CD14-positive monocyte (primary cell): ENCODE data around the gene BTBD7. TPM values are rescaled to one million over a fixed set of nuclear protein-coding genes. Genes with fewer than 3 reads are reported as not detected.

Experiments used
- DNase-seq, 3 donors: peaks; one replicate each; pipeline ENCODE4 v3.0.0-alpha.2; 2011 to 2022
- H2AFZ ChIP-seq: 2 replicates; pipeline ENCODE4 v1.6.0; 2012; ENCODE audit warnings: mild to moderate bottlenecking, low read depth, low read length, inconsistent platforms; ENCODE audit not compliant: insufficient read depth, poor library complexity, severe bottlenecking
- H3K27ac ChIP-seq, 2 donors: 1 replicate in 1 of 2; 2 replicates in 1 of 2; pipeline ENCODE4 v1.5.1; 2012 to 2013; ENCODE audit warnings: low read length in 2 of 2, control low read depth in 1 of 2, inconsistent platforms in 1 of 2, low read depth in 1 of 2, mild to moderate bottlenecking in 1 of 2
- H3K27me3 ChIP-seq, 2 donors: one replicate each; pipeline versions ENCODE4 v1.6.0 to v1.6.1; 2011 to 2013; ENCODE audit warnings: low read length in 2 of 2; ENCODE audit not compliant: control insufficient read depth in 2 of 2, insufficient read depth in 2 of 2
- H3K36me3 ChIP-seq, 2 donors: replicated peaks in 1 of 2; 1 replicate in 1 of 2; 2 replicates in 1 of 2; pipeline versions ENCODE4 v1.5.1 to v1.6.1; 2012 to 2013; ENCODE audit warnings: low read length in 2 of 2, control low read depth in 1 of 2, inconsistent platforms in 1 of 2, mild to moderate bottlenecking in 1 of 2; ENCODE audit not compliant: insufficient read depth in 2 of 2, control insufficient read depth in 1 of 2
- H3K4me1 ChIP-seq, 2 donors: 1 replicate in 1 of 2; 2 replicates in 1 of 2; pipeline versions ENCODE4 v1.5.1 to v1.6.1; 2012 to 2013; ENCODE audit warnings: low read length in 2 of 2, control low read depth in 1 of 2, inconsistent platforms in 1 of 2, mild to moderate bottlenecking in 1 of 2, moderate library complexity in 1 of 2; ENCODE audit not compliant: insufficient read depth in 2 of 2, control insufficient read depth in 1 of 2
- H3K4me2 ChIP-seq: replicated peaks from 2 replicates; pipeline ENCODE3; 2012; ENCODE audit warnings: low read length, moderate library complexity, mild to moderate bottlenecking; ENCODE audit not compliant: poor library complexity, severe bottlenecking; ENCODE audit errors: extremely low read depth
- H3K4me3 ChIP-seq, 3 experiments: fragments of 200-600 bp in 1 of 3; sonication (generic) in 1 of 3; replicated peaks in 1 of 3; 1 replicate in 2 of 3; 2 replicates in 1 of 3; pipeline ENCODE4 v1.5.1; 2011 to 2013; ENCODE audit warnings: low read length in 3 of 3, mild to moderate bottlenecking in 3 of 3, control low read depth in 2 of 3, low read depth in 2 of 3, inconsistent platforms in 1 of 3, moderate library complexity in 1 of 3
- H3K79me2 ChIP-seq: 2 replicates; pipeline ENCODE4 v1.6.0; 2012; ENCODE audit warnings: mild to moderate bottlenecking, control low read depth, inconsistent platforms, low read length, moderate library complexity; ENCODE audit not compliant: insufficient read depth
- H3K9ac ChIP-seq: 2 replicates; pipeline ENCODE4 v1.6.0; 2017; ENCODE audit warnings: low read length, mild to moderate bottlenecking; ENCODE audit not compliant: insufficient read depth, poor library complexity, severe bottlenecking
- H3K9me3 ChIP-seq, 2 donors: replicated peaks in 1 of 2; 1 replicate in 1 of 2; 2 replicates in 1 of 2; pipeline versions ENCODE4 v1.5.1 to v1.6.1; 2012 to 2013; ENCODE audit warnings: low read length in 2 of 2, control low read depth in 1 of 2; ENCODE audit not compliant: control insufficient read depth in 1 of 2, insufficient read depth in 1 of 2
- H4K20me1 ChIP-seq: 2 replicates; pipeline ENCODE4 v1.6.0; 2012; ENCODE audit warnings: mild to moderate bottlenecking, low read length, control low read depth, moderate library complexity; ENCODE audit not compliant: insufficient read depth
- H3K27ac Mint-ChIP-seq, 7 donors: one replicate each; pipeline ENCODE4 v1.8.0; 2020; ENCODE audit warnings: mild to moderate bottlenecking in 7 of 7, mixed read lengths in 7 of 7, moderate library complexity in 6 of 7, inconsistent platforms in 2 of 7
- H3K27me3 Mint-ChIP-seq, 3 donors: one replicate each; pipeline ENCODE4 v1.8.0; 2021 to 2022; ENCODE audit warnings: low read depth in 3 of 3, mild to moderate bottlenecking in 3 of 3, mixed read lengths in 3 of 3, moderate library complexity in 3 of 3, inconsistent platforms in 1 of 3
- H3K36me3 Mint-ChIP-seq, 2 donors: one replicate each; pipeline ENCODE4 v1.8.0; 2020; ENCODE audit warnings: mixed read lengths in 2 of 2, inconsistent platforms in 1 of 2, mild to moderate bottlenecking in 1 of 2
- H3K4me1 Mint-ChIP-seq: one replicate; pipeline ENCODE4 v1.8.0; 2020; ENCODE audit warnings: mild to moderate bottlenecking, mixed read lengths
- H3K4me3 Mint-ChIP-seq, 2 donors: one replicate each; pipeline ENCODE4 v1.8.0; 2020; ENCODE audit warnings: mild to moderate bottlenecking in 2 of 2, mixed read lengths in 2 of 2, moderate library complexity in 1 of 2
- H3K9me3 Mint-ChIP-seq, 7 donors: one replicate each; pipeline ENCODE4 v1.8.0; 2020 to 2022; ENCODE audit warnings: mixed read lengths in 7 of 7, mild to moderate bottlenecking in 6 of 7, moderate library complexity in 6 of 7, inconsistent platforms in 2 of 7
- WGBS: methylation state at CpG from one replicate; pipeline ENCODE4 v1.1.5; 2013; ENCODE audit warnings: missing lambda C conversion rate; ENCODE audit not compliant: insufficient coverage; 5-methylcytosine and 5-hydroxymethylcytosine counted together
- intact Hi-C, 2 donors: fragments of 100-400 bp; cut with micrococcal nuclease; formaldehyde crosslinking; loops; one replicate each; pipeline versions ENCODE4 v1.15.0 to v1.15.1; 2023
- polyA plus RNA-seq, 3 donors: library from polyadenylated mRNA; depleted of rRNA in 1 of 3; unstranded in 2 of 3; stranded (reverse) in 1 of 3; fragments of 300-500 nt in 2 of 3; fragments of >200 nt in 1 of 3; fragmentation: Illumina TruSeq in 2 of 3; gene quantifications; 1 replicate in 2 of 3; 2 replicates in 1 of 3; pipeline ENCODE4 v1.2.3, GENCODE V29; 2012 to 2021
- TF ChIP-seq, protein P1 (sequence below): fragments of 200-600 bp; IDR thresholded peaks from one replicate; pipeline ENCODE4 v1.8.0; 2022; ENCODE audit warnings: antibody characterized with exemption, mild to moderate bottlenecking

Gene BTBD7
- polyA plus RNA-seq, 3 donors = 8.3 to 8.6 (median 8.5) TPM

DNA sequence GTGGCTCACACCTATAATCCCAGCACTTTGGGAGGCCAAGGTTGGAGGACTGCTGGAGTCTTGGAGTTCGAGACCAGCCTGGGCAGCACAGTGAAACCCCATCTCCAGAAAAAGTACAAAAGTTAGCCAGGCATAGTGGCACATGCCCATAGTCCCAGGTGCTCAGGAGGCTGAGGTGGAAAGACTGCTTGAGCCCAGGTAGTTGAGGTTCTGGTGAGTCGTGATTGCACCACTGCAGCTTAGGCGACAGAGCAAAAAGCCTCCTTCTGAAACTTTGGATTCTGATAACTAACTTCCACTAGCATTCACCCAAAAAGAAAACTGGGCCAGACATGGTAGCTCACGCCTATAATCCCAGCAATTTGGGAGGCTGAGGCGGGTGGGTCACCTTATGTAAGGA, 6.6 kb downstream of the BTBD7 start:
- Histone ChIP-seq H3K27ac (no peak overlapping the region), H3K4me1 (peaks cover 18 to 23% of the 10 kb centered on the region in 2 donors), H4K20me1 (peaks cover 99% of the 10 kb centered on the region), H3K4me2 (no peak overlapping the region), H2AFZ (no peak overlapping the region), H3K4me3 (no peak overlapping the region), H3K79me2 (peaks cover 100% of the 10 kb centered on the region), H3K9me3 (no peaks in the 10 kb centered on the region), H3K36me3 (peaks cover 0 to 11% of the 10 kb centered on the region in 2 donors), H3K9ac (no peak overlapping the region), H3K27me3 (no peaks in the 10 kb centered on the region)
- H3K4me3 Mint-ChIP-seq = no peak overlapping the region
- peaks cover 10 to 23% of the 10 kb centered on the region in 2 donors for H3K36me3 Mint-ChIP-seq
- WGBS = 100% methylated on average over 2 of the region's 5 CpGs
- DNase-seq = no peak
- no peaks in the 10 kb centered on the region for H3K27me3 Mint-ChIP-seq
- H3K27ac Mint-ChIP-seq = no peak overlapping the region
- TF ChIP-seq, protein P1, sequence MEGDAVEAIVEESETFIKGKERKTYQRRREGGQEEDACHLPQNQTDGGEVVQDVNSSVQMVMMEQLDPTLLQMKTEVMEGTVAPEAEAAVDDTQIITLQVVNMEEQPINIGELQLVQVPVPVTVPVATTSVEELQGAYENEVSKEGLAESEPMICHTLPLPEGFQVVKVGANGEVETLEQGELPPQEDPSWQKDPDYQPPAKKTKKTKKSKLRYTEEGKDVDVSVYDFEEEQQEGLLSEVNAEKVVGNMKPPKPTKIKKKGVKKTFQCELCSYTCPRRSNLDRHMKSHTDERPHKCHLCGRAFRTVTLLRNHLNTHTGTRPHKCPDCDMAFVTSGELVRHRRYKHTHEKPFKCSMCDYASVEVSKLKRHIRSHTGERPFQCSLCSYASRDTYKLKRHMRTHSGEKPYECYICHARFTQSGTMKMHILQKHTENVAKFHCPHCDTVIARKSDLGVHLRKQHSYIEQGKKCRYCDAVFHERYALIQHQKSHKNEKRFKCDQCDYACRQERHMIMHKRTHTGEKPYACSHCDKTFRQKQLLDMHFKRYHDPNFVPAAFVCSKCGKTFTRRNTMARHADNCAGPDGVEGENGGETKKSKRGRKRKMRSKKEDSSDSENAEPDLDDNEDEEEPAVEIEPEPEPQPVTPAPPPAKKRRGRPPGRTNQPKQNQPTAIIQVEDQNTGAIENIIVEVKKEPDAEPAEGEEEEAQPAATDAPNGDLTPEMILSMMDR = no peak
- intact Hi-C loops = no loop called here
- H3K9me3 Mint-ChIP-seq = no peaks in the 10 kb centered on the region
- peaks cover 57% of the 10 kb centered on the region for H3K4me1 Mint-ChIP-seq

DNA sequence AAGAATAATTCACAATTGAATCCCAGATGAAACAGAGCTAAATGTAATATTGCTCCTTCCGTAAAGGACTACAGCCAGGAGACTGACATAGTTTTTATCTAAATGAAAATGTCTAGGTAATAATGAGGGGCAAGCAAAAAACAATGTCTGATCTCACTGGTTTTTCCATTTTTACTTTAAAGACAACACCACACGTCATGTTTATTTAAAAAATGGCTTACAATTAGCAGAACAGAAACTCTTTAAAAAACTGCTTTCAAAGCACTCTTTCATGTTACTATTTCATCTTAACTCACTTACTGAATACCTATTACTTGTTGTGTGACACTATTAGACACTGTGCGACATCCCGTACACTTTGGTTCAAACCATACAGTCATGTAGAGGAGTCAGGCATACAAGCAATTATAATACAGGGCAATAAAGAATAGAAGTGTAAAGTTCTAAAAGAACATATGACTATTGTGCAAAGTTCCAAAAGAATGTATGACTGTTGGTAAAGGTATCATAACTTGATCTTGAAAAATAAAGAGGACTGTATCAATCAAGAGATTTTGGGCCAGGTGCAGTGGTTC, 9.1 kb downstream of the BTBD7 start:
- Histone ChIP-seq H3K4me1 (peaks cover 21 to 23% of the 10 kb centered on the region in 2 donors), H3K9me3 (no peaks in the 10 kb centered on the region), H2AFZ (no peak overlapping the region), H3K4me2 (no peak overlapping the region), H3K4me3 (no peak overlapping the region), H3K79me2 (peaks cover 100% of the 10 kb centered on the region), H3K27me3 (no peaks in the 10 kb centered on the region), H4K20me1 (peaks cover 99% of the 10 kb centered on the region), H3K36me3 (peaks cover 0 to 13% of the 10 kb centered on the region in 2 donors), H3K9ac (no peak overlapping the region), H3K27ac (peak overlapping the region in 1 of 2 donors; percentile 60)
- TF ChIP-seq, protein P1 = no peak
- WGBS = 0% methylated on average over 1 of the region's 4 CpGs
- no peaks in the 10 kb centered on the region for H3K9me3 Mint-ChIP-seq
- peaks cover 10 to 22% of the 10 kb centered on the region in 2 donors for H3K36me3 Mint-ChIP-seq
- H3K27ac Mint-ChIP-seq = peak overlapping the region; percentile 31 to 87 (median 80)
- no peak for DNase-seq
- peaks cover 57% of the 10 kb centered on the region for H3K4me1 Mint-ChIP-seq
- H3K27me3 Mint-ChIP-seq = no peaks in the 10 kb centered on the region
- intact Hi-C loops = no loop called here
- peak overlapping the region in 1 of 2 donors; percentile 15 for H3K4me3 Mint-ChIP-seq
